Activated CD8-positive, alpha-beta memory T cell treated with anti-CD3 and anti-CD28 coated beads for 36 hours (primary cell): ENCODE results near the gene TM9SF1. TPM values are rescaled to one million over a fixed set of nuclear protein-coding genes. Genes with fewer than 3 reads are reported as not detected.
"Not testable (repeated sequence)": the region's sequence is repeated elsewhere in the genome, so short reads cannot be mapped to it uniquely, and the experiment has no call there.

Experiments used
- CTCF ChIA-PET: fragments of 350-600 bp; sonication (Branson Sonifier 250); formaldehyde crosslinking; loops from one replicate; lab custom pipeline; 2021; ENCODE audit warnings: antibody characterized with exemption; lab: Charles Lee
- POLR2A ChIA-PET: fragments of 350-600 bp; sonication (Branson Sonifier 250); formaldehyde crosslinking; loops from one replicate; lab custom pipeline; 2021; ENCODE audit warnings: antibody characterized with exemption; lab: Charles Lee
- total RNA-seq, 2 experiments: library from RNA; stranded (reverse); gene quantifications; one replicate each; pipeline ENCODE4 v1.2.3, GENCODE V29; 2021

The TM9SF1 gene
- total RNA-seq, 2 experiments from 2014 or later, result 30.6 to 30.7 TPM

GRCh38 chr14:24232121-24232644 is 36.9 kb upstream of the TM9SF1 start, which contains the start of gene NEDD8:
Gene NEDD8 (minus strand): TSS chr14:24232367. CDS start chr14:24232267, 100 bp downstream.
- POLR2A ChIA-PET, result interaction anchor here (1.3 kb wide), 1 partner anchor 10 kb away, joined by 9 read pairs; the partner anchor contains the start of gene TINF2
- CTCF ChIA-PET, result interaction anchor here (1.9 kb wide), 1 partner anchor 71 kb away, joined by 4 read pairs; the partner anchor contains the start of gene IRF9

- CTCF ChIA-PET, result interaction anchor here (0.9 to 1.6 kb wide), 4 partner anchors 11 to 70 kb away, joined by 3 to 5 read pairs (median 3); partner anchors contain the start of genes CHMP4A, IRF9 and TINF2
- POLR2A ChIA-PET, result interaction anchor here (0.6 to 1.0 kb wide), 3 partner anchors 11 to 210 kb away, joined by 3 to 10 read pairs (median 4); partner anchors contain the start of gene TINF2
These were observed 36.3 kb upstream of the TM9SF1 start for GRCh38 chr14:24231263-24232120.

- POLR2A ChIA-PET, result interaction anchor here (0.6 to 0.7 kb wide), 2 partner anchors 9 to 43 kb away, joined by 5 to 7 read pairs; partner anchors contain the start of gene RABGGTA
- CTCF ChIA-PET, result interaction anchor here (0.6 to 0.9 kb wide), 3 partner anchors 13 to 203 kb away, joined by 3 to 5 read pairs (median 4); partner anchors contain the start of gene MDP1
These were observed 33.7 kb upstream of the TM9SF1 start for GRCh38 chr14:24228902-24229301.

DNA sequence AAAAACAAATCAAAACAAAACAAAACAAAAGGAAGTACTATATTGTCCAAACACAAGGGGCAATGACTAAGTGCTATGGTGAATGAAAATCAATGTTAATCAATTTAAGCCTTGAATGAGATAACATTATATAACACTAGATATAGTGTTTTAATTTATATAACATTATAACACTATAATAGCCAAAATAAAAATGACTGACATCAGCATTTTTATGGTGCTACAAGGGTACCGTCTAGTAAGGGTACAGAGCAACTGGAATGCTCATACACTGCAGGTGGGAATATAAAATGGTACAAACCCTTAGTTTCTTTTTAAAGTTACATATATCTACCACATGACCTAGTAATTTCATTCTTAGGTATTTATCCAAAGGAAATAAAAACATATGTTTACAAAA is 31.2 kb upstream of the TM9SF1 start:
- ChIA-PET CTCF (interaction anchor here (0.7 kb wide), 1 partner anchor 20 kb away, joined by 4 read pairs; no protein-coding TSS in a partner anchor), POLR2A (no interaction called here)

GRCh38 chr14:24224618-24225071 is 29.4 kb upstream of the TM9SF1 start:
- ChIA-PET POLR2A (no interaction called here), CTCF (interaction anchor here (0.6 to 1.4 kb wide), 2 partner anchors 84 to 129 kb away, joined by 4 read pairs; no protein-coding TSS in a partner anchor)

DNA sequence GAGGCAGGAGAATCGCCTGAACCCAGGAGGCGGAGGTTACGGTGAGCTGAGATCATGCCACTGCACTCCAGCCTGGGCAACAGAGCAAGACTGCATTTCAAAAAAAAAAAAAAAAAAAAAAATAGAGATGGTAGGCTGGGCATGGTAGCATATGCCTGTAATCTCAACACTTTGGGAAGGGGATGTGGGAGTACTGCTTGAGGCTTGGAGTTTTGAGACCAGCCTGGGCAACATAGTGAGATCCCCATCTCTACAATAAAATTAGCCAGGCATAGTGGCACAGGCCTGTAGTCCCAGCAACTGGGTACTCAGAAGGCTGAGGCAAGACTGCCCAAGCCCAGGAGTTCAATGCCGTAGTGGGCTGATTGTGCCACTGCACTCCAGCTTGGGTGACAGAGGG is 27.7 kb upstream of the TM9SF1 start:
- POLR2A ChIA-PET, result not testable (repeated sequence)
- CTCF ChIA-PET, result interaction anchor here (0.8 kb wide), 1 partner anchor 9 kb away, joined by 3 read pairs; no protein-coding TSS in a partner anchor

- ChIA-PET POLR2A (interaction anchor here (0.6 kb wide), 1 partner anchor 10 kb away, joined by 9 read pairs; no protein-coding TSS in a partner anchor), CTCF (interaction anchor here (0.9 to 1.9 kb wide), 2 partner anchors 23 to 77 kb away, joined by 3 to 8 read pairs; partner anchors contain the start of gene TINF2)
These were observed 24.3 kb upstream of the TM9SF1 start for GRCh38 chr14:24219521-24219920.

- ChIA-PET CTCF (interaction anchor here (1.9 kb wide), 1 partner anchor 24 kb away, joined by 8 read pairs; the partner anchor contains the start of gene TINF2), POLR2A (interaction anchor here (0.6 kb wide), 1 partner anchor 10 kb away, joined by 9 read pairs; no protein-coding TSS in a partner anchor)
These were observed 23.8 kb upstream of the TM9SF1 start for GRCh38 chr14:24219080-24219479.

DNA sequence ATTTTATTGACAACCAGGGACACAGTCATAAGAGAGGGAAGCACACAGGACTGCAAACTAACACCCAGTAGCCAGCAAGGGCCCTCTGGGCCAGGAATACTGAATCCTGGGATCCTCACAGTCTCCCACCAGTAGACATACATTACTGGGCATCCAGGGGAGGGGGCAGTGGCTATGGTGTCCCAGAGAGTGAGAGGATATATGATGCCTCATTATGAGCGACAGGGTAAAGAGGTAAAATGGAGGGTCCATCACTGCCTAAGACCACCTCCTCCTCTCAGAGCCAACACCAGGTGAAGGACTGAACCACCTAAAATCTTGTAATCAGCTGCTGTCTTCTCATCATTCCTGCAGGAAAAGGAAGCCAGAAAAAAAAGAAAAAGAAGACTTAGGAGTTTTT is 21.6 kb upstream of the TM9SF1 start:
- CTCF ChIA-PET, result interaction anchor here (1.6 to 3.3 kb wide), 2 partner anchors 25 to 28 kb away, joined by 5 to 16 read pairs; partner anchors contain the start of genes IPO4 and TINF2
- POLR2A ChIA-PET, result not testable (repeated sequence)

DNA sequence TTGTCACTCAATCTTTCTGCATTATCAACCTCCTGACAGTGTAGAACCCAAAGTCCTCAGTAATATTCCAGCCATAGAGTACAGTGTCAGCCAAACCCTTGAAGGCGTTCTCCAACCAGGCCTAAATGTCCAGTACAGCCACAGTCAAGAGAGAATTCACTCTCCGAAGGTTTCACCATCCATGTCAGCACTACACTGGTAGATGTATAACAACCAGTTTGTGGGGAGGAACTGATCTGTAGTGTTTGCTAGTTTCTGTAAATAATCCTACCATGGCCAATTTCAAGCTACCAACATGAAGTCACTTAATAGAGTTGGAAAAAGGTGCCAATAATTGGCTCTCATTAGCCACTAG is 21.1 kb upstream of the TM9SF1 start:
- ChIA-PET POLR2A (interaction anchor here (0.5 to 2.0 kb wide), 3 partner anchors 20 to 126 kb away, joined by 3 to 18 read pairs (median 9); partner anchors contain the start of genes TINF2 and TM9SF1), CTCF (interaction anchor here (0.9 to 3.3 kb wide), 14 partner anchors 9 to 215 kb away, joined by 3 to 16 read pairs (median 5); partner anchors contain the start of genes CIDEB, IPO4, TINF2 and TM9SF1)

- POLR2A ChIA-PET, result interaction anchor here (0.5 to 2.0 kb wide), 4 partner anchors 20 to 142 kb away, joined by 3 to 18 read pairs (median 7); partner anchors contain the start of genes TINF2 and TM9SF1
- CTCF ChIA-PET, result interaction anchor here (0.9 to 3.3 kb wide), 14 partner anchors 9 to 216 kb away, joined by 3 to 16 read pairs (median 5); partner anchors contain the start of genes CIDEB, IPO4, TINF2 and TM9SF1
These were observed 20.5 kb upstream of the TM9SF1 start, which contains the start of gene MDP1 for GRCh38 chr14:24215495-24216344. Gene MDP1 (minus strand): TSS chr14:24216066. CDS start chr14:24215955, 111 bp downstream.

DNA sequence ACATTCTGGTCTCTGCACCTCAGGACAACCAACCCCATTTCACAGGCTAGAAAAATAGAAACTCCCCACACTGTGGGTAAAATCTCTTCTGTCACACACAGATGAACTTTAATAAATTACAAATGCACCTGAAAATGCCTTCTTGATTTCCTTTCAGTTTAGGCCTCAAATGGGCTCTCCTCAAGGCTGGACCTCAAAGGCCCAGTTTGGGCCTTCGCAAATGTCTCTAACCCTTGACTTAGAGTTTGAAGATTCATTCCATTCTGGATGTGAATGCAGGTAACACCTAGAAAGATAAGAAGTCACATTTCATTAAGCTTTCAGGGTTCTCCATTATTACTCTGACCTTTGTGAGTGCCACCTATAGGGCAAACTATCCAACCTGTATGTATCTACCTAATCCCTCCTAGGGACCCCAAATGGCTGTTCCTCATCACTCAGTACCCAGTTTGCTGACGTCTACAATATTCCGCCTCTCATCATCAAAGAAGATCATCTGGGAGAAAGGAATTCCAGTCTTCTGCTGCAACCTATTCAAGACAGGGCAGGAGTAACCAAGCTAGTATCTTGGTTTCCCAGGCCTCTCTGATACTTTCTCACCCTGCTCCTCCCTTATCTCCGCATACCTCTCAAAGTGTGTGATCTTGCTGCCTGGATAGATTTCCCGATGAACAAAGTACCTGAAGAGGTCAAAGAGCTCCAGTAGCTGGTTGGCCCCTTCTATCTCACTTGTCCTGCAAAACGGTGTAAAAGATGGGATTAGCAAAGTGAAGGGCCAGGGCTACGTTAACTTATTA is 18.8 kb upstream of the TM9SF1 start:
- ChIA-PET CTCF (interaction anchor here (0.6 to 3.3 kb wide), 10 partner anchors 9 to 216 kb away, joined by 3 to 16 read pairs (median 4); partner anchors contain the start of genes CBLN3, CIDEB, IRF9 and KHNYN), POLR2A (interaction anchor here (0.7 to 2.3 kb wide), 13 partner anchors 11 to 120 kb away, joined by 3 to 24 read pairs (median 7); partner anchors contain the start of genes DHRS1, IRF9, NOP9 and NRL)

DNA sequence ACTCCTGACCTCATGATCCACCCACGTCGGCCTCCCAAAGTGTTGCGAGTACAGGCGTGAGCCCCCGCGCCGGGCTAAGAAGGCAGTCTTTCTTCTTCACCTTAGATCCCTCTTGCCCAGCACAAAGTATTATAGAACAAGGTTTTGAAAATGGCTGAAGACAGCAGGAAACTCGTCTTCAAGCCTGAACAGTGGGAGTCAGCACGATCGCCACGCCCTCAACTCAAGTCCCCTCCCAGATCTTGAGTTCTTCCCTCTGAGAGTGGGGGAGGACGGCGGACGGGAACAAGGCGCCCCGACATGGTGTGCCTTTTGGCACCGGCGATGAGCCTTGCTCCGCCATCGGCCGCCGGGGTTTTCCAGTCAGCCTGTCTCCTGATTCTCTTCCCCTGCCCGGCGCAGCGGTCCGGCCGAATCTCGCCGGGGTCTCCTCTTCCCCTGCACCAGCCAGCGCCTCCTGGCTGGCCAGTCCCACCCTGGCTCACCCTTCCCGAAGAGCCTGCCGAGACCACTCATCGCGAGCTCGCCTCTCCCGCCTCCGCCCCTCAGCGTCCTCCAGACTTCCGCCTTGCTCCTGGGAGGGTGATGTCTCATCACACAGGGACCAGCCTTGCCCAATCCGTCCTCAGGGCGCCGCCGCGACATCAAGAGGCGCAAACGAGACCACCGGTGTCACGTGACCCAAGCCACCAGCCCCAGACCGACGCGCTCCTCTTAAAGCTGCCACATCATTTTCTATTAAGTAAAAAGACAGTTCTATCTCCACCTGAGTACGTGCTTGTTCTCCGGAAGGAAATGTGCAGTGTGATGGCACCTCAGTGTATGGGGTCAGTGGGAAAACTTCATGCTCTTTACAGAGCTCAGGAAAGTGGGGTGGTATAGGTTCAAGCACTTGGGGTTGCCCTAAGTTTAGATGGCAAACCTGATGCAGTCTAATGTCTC is 18.0 kb upstream of the TM9SF1 start, which contains the start of gene CHMP4A:
CHMP4A (minus strand) TSS at position 565 of the 942 bp plus-strand sequence; CDS start at position 516, 49 bp downstream.
- ChIA-PET CTCF (interaction anchor here (0.6 to 3.1 kb wide), 13 partner anchors 10 to 995 kb away, joined by 3 to 15 read pairs (median 4); partner anchors contain the start of genes CBLN3, CIDEB, IRF9 and KHNYN), POLR2A (interaction anchor here (0.7 to 2.3 kb wide), 12 partner anchors 10 to 119 kb away, joined by 3 to 24 read pairs (median 4); partner anchors contain the start of genes DHRS1, IRF9, NOP9 and NRL)

GRCh38 chr14:24211311-24211710 is 16.1 kb upstream of the TM9SF1 start:
- POLR2A ChIA-PET, result interaction anchor here (0.6 to 1.2 kb wide), 2 partner anchors 8 to 49 kb away, joined by 3 read pairs; no protein-coding TSS in a partner anchor
- CTCF ChIA-PET, result interaction anchor here (1.2 to 2.3 kb wide), 4 partner anchors 11 to 97 kb away, joined by 3 to 9 read pairs (median 4); partner anchors contain the start of genes CIDEB, IRF9 and TM9SF1

DNA sequence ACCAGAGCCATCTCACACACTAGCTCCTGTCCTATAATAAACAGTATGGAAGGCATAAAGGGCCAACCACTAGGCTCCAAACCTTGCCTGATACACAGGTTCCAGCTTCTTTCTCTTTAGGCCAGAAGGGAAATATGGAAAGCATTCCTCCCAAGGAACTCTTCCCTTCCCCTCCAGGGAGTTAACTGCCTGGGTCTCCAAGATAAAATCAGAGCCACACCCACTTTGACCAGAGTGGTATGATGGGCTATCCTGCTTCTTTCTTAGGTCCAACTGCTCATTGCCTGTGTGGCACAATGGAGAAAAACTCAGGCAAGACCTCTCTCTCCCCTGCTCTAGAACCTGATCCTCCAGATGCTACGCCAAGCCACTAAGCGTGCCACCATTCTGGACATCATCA is 12.4 kb upstream of the TM9SF1 start:
- POLR2A ChIA-PET, result interaction anchor here (0.5 to 1.0 kb wide), 3 partner anchors 12 to 25 kb away, joined by 3 to 5 read pairs (median 3); partner anchors contain the start of gene TM9SF1
- CTCF ChIA-PET, result interaction anchor here (1.0 to 1.6 kb wide), 2 partner anchors 55 to 99 kb away, joined by 3 read pairs; no protein-coding TSS in a partner anchor
